Muscle layer of colon (tissue), 2 donors: ENCODE results near the gene CEP250.
A peak's percentile ranks its signal among the peaks of the same experiment; 100 is the strongest.

ENCODE experiments used
- H3K27ac ChIP-seq: one replicate; pipeline ENCODE4 v1.7.0; 2013; ENCODE audit warnings: low read depth, mild to moderate bottlenecking, low read length, moderate library complexity
- H3K27me3 ChIP-seq, 2 donors: one replicate each; pipeline ENCODE4 v1.7.0; 2013; ENCODE audit warnings: low read length in 2 of 2, mild to moderate bottlenecking in 2 of 2; ENCODE audit not compliant: insufficient read depth in 2 of 2, control insufficient read depth in 1 of 2
- H3K36me3 ChIP-seq: one replicate; pipeline ENCODE4 v1.7.0; 2013; ENCODE audit warnings: mild to moderate bottlenecking, low read length; ENCODE audit not compliant: insufficient read depth
- H3K4me1 ChIP-seq: one replicate; pipeline ENCODE4 v1.7.0; 2013; ENCODE audit warnings: mild to moderate bottlenecking, low read length; ENCODE audit not compliant: insufficient read depth
- H3K4me3 ChIP-seq, 2 donors: one replicate each; pipeline ENCODE4 v1.7.0; 2013; ENCODE audit warnings: low read length in 2 of 2, low read depth in 1 of 2, mild to moderate bottlenecking in 1 of 2, moderate library complexity in 1 of 2
- H3K9ac ChIP-seq: one replicate; pipeline ENCODE4 v1.7.0; 2013; ENCODE audit warnings: low read length
- H3K9me3 ChIP-seq: one replicate; pipeline ENCODE4 v1.7.0; 2013; ENCODE audit warnings: mild to moderate bottlenecking, low read length
- donor health status: abdominal sarcoma.
- donor health status: Adenocarcinoma of cecum.

Gene CEP250

GRCh38 chr20:35454881-35455609, at the start of gene CEP250:
CEP250 (plus strand) TSS chr20:35455598; CDS start chr20:35462368, 6,770 bp downstream.
- no peaks in the 10 kb centered on the region for H3K36me3 ChIP-seq
- H3K4me3 ChIP-seq = peak within 1 kb of the TSS; percentile 56 to 99
- H3K4me1 ChIP-seq = peaks cover 13% of the 10 kb centered on the region
- H3K9ac ChIP-seq = peak within 1 kb of the TSS; percentile 89
- no peaks in the 10 kb centered on the region for H3K9me3 ChIP-seq
- H3K27me3 ChIP-seq = no peaks in the 10 kb centered on the region
- peak within 1 kb of the TSS; percentile 86 for H3K27ac ChIP-seq

DNA sequence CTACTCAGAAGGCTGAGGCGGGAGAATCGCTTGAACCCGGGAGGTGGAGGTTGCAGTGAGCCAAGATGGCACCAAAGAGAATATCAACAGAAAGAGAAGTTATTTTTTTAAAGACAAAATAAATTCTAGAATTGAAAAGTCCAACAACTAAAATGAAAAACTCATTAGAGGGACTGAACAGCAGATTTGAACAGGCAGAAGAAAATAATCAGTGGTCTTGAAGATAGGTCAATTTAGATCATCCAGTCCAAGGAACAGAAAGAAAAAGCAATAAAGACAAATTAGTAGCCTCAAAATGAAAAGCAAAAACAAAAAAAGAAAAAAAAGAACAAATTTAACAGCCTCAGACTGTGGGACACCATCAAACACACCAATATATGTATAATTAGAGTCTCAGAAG, 49.6 kb upstream of the CEP250 start:
- H3K4me3 ChIP-seq = no peak overlapping the region
- H3K9ac ChIP-seq = no peak overlapping the region
- peaks cover 3% of the 10 kb centered on the region for H3K4me1 ChIP-seq
- H3K27ac ChIP-seq = no peak overlapping the region
- no peaks in the 10 kb centered on the region for H3K9me3 ChIP-seq
- H3K36me3 ChIP-seq = peaks cover 15% of the 10 kb centered on the region
- H3K27me3 ChIP-seq = no peaks in the 10 kb centered on the region

GRCh38 chr20:35408270-35408669, 47.1 kb upstream of the CEP250 start:
- H3K4me3 ChIP-seq = no peak overlapping the region
- H3K9ac ChIP-seq = no peak overlapping the region
- peaks cover 15% of the 10 kb centered on the region for H3K36me3 ChIP-seq
- no peaks in the 10 kb centered on the region for H3K27me3 ChIP-seq
- peaks cover 9% of the 10 kb centered on the region for H3K4me1 ChIP-seq
- H3K27ac ChIP-seq = no peak overlapping the region
- H3K9me3 ChIP-seq = no peaks in the 10 kb centered on the region

DNA sequence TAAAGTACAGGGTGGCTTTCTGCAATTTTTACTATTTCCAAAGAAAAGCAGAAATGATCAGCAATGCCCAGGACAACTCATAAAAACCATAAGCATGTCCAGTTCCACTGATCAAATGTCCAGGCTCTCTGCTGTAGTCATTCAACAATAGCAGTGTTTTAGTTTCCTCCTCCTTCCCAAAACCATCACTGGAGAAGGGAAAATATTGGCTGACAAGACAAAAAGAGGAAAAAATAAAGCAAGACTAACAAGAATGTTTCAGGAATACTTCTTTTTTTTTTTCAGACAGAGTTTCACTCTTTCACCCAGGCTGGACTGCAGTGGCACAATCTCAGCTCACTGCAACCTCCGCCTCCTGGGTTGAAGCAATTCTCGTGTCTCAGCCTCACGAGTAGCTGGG, 45.9 kb upstream of the CEP250 start:
- Histone ChIP-seq H3K27ac (no peak overlapping the region), H3K36me3 (peaks cover 15% of the 10 kb centered on the region), H3K4me1 (peaks cover 9% of the 10 kb centered on the region), H3K9ac (no peak overlapping the region), H3K9me3 (no peaks in the 10 kb centered on the region), H3K27me3 (no peaks in the 10 kb centered on the region), H3K4me3 (no peak overlapping the region)

DNA sequence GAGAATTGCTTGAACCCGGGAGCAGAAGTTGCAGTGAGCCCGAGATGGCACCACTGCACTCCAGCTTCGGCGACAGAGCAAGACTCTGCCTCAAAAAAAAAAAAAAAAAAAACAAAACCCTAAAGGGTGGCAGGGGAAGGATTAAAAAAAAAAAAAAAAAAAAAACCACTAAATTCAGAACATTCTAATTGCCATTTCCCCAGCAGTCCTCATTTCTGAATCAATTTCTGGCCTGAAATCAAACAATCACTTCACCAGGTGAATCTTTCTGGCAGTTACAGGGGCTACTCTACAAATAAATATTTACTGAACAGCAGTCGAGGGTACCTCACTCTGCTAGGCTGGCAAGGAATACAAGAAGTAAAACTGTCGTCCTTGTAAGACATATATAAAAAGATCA, 44.8 kb upstream of the CEP250 start:
- Histone ChIP-seq H3K4me1 (peaks cover 9% of the 10 kb centered on the region), H3K36me3 (peaks cover 15% of the 10 kb centered on the region), H3K27me3 (no peaks in the 10 kb centered on the region), H3K27ac (peak overlapping the region; percentile 92), H3K9me3 (no peaks in the 10 kb centered on the region), H3K4me3 (peak overlapping the region in 1 of 2 donors; percentile 93), H3K9ac (no peak overlapping the region)

DNA sequence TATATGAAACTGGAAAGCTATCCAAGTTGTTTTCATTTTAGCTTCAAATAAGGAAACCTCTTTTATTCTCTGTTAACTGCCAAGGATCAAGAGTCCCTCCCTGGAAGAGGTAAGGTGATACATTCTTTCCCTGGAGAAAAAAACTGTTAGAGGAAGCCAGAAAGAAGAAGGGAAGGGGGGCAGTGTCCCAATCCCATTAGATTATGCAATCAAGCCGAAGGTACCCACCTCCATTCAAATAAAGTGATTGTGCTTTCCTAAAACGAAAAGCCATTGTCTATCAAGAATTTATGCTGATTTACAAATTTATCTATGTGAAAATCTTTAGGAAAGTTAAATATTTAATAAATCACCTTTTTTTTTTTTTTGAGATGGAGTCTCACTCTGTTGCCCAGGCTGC, 34.1 kb upstream of the CEP250 start:
- H3K4me1 ChIP-seq = no peaks in the 10 kb centered on the region
- H3K27me3 ChIP-seq = no peaks in the 10 kb centered on the region
- no peak overlapping the region for H3K4me3 ChIP-seq
- H3K27ac ChIP-seq = no peak overlapping the region
- H3K9ac ChIP-seq = no peak overlapping the region
- no peaks in the 10 kb centered on the region for H3K9me3 ChIP-seq
- no peaks in the 10 kb centered on the region for H3K36me3 ChIP-seq

GRCh38 chr20:35431621-35432429, 23.6 kb upstream of the CEP250 start:
- no peak overlapping the region for H3K4me3 ChIP-seq
- H3K27ac ChIP-seq = no peak overlapping the region
- no peaks in the 10 kb centered on the region for H3K27me3 ChIP-seq
- no peaks in the 10 kb centered on the region for H3K36me3 ChIP-seq
- no peak overlapping the region for H3K9ac ChIP-seq
- no peaks in the 10 kb centered on the region for H3K9me3 ChIP-seq
- H3K4me1 ChIP-seq = peaks cover 3% of the 10 kb centered on the region

DNA sequence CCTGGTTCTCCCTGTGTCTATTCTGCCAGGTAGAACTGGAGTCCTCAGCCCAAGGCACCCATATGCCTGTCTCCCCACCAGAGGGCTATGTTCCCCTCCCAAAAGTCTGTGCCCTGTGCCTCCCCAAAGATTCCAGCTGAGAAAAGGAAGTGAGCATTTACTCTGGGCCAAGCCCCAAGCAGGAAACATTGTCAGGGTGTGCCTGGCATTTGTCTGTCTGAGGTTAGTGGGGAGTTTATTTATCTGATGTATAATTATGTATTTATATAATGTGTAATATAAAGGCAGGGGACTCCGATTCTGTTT, 23.0 kb upstream of the CEP250 start:
- no peak overlapping the region for H3K4me3 ChIP-seq
- no peak overlapping the region for H3K27ac ChIP-seq
- H3K4me1 ChIP-seq = peaks cover 8% of the 10 kb centered on the region
- no peaks in the 10 kb centered on the region for H3K36me3 ChIP-seq
- no peaks in the 10 kb centered on the region for H3K27me3 ChIP-seq
- H3K9me3 ChIP-seq = no peaks in the 10 kb centered on the region
- H3K9ac ChIP-seq = no peak overlapping the region

- peaks cover 15% of the 10 kb centered on the region for H3K4me1 ChIP-seq
- no peak overlapping the region for H3K4me3 ChIP-seq
- no peak overlapping the region for H3K9ac ChIP-seq
- no peaks in the 10 kb centered on the region for H3K36me3 ChIP-seq
- no peaks in the 10 kb centered on the region for H3K27me3 ChIP-seq
- H3K9me3 ChIP-seq = no peaks in the 10 kb centered on the region
- no peak overlapping the region for H3K27ac ChIP-seq
Observed at GRCh38 chr20:35433337-35433736, 22.1 kb upstream of the CEP250 start.

DNA sequence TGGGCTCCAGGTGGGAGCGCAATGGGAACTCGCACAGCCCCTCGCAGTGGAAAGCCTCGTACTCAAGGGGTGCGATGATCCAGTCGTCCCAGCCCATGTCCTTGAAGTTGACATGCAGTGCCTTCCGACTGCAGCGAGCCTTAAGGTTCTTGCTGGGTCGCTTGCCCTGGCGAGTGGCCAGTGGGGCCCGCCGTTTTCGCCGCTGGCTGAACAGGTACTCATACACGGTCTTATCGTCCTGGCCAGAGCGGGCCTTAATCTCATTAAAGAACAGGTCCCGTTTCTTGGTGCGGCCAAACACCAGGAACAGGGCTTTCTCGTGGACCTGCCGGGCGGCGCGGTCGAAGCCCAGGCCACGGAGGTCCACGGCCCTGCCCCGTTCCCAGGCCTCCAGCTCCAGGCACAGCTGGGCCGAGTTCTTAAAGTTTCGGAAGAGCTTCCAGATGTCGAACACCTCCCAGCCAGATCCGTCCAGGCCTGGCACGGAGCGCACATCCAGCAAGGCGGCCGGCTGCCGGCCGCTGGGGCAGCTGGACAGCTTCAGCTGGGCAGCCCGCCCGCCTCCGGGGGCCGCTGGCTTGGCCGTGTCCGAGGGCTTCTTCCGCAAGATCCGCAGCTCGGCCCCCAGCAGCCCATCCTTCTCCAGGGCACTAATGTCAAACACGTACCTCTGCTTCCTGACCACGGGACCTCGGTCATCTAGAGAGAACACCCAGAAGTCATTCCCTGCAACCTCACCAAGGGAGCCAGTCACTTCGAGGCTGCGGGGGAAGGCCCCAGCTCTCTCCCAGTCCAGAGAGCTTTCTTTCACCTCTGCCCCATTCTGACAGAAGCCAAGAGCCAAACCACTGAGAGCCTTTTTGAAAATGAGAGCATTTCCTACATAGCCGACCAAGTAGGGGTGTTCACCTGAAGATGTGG, 21.1 kb upstream of the CEP250 start:
- Histone ChIP-seq H3K27me3 (no peaks in the 10 kb centered on the region), H3K4me1 (peaks cover 21% of the 10 kb centered on the region), H3K9ac (no peak overlapping the region), H3K36me3 (no peaks in the 10 kb centered on the region), H3K9me3 (no peaks in the 10 kb centered on the region), H3K4me3 (no peak overlapping the region), H3K27ac (no peak overlapping the region)

DNA sequence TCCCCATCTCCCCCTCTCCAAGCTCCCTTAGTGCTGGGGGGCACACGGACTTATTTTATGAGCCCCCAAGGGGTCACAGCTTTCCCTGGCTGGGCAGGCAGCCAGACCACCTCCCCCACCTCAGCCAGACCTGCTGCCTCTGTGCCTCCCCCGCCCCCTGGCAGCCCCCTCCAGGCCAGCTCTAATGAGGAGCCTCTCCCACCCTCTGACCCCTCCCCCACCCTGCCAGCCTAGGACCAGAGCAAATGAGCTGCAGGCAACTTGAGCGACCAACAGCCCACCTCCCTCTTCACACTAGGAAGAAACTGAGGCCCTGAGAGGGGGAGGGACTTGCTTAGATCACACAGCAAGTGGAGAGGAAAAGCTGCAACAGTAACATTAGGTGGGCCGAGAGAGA, 19.2 kb upstream of the CEP250 start:
- Histone ChIP-seq H3K36me3 (no peaks in the 10 kb centered on the region), H3K27ac (no peak overlapping the region), H3K4me3 (no peak overlapping the region), H3K9ac (no peak overlapping the region), H3K27me3 (no peaks in the 10 kb centered on the region), H3K9me3 (no peaks in the 10 kb centered on the region), H3K4me1 (peaks cover 21% of the 10 kb centered on the region)
